HG03097 (cell line): ENCODE measurements around the gene RBMS1.
"Not testable (repeated sequence)": the region's sequence is repeated elsewhere in the genome, so short reads cannot be mapped to it uniquely, and the experiment has no call there.

Experiments
- ATAC-seq: cut with Tn5 transposase; IDR thresholded peaks from one replicate; pipeline ENCODE4 v1.9.1; 2021; ENCODE audit not compliant: unreplicated experiment, low FRiP score

RBMS1 gene

GRCh38 chr2:160502478-160502877 is 8.9 kb upstream of the RBMS1 start:
- no peak for ATAC-seq

GRCh38 chr2:160501370-160501769 is 7.8 kb upstream of the RBMS1 start:
- ATAC-seq: no peak

GRCh38 chr2:160499865-160500264 is 6.3 kb upstream of the RBMS1 start:
- no peak for ATAC-seq

- ATAC-seq: no peak
Measured at GRCh38 chr2:160498137-160498536, 4.5 kb upstream of the RBMS1 start.

GRCh38 chr2:160494201-160494644 is 616 bp upstream of the RBMS1 start:
- ATAC-seq: no peak

GRCh38 chr2:160492401-160493226 is 993 bp downstream of the RBMS1 start:
- no peak for ATAC-seq

- no peak for ATAC-seq
Measured at GRCh38 chr2:160491911-160492371, 1.7 kb downstream of the RBMS1 start.

GRCh38 chr2:160490733-160491685 is 2.6 kb downstream of the RBMS1 start:
- no peak for ATAC-seq

GRCh38 chr2:160489111-160489510 is 4.5 kb downstream of the RBMS1 start:
- no peak for ATAC-seq

GRCh38 chr2:160488289-160488688 is 5.3 kb downstream of the RBMS1 start:
- not testable (repeated sequence) for ATAC-seq

GRCh38 chr2:160486341-160486740 is 7.3 kb downstream of the RBMS1 start:
- no peak for ATAC-seq

- ATAC-seq: no peak
Measured at GRCh38 chr2:160484859-160485520, 8.6 kb downstream of the RBMS1 start.

GRCh38 chr2:160482673-160483072 is 10.9 kb downstream of the RBMS1 start:
- ATAC-seq: no peak

GRCh38 chr2:160479269-160479668 is 14.3 kb downstream of the RBMS1 start:
- no peak for ATAC-seq

GRCh38 chr2:160478660-160479059 is 14.9 kb downstream of the RBMS1 start:
- no peak for ATAC-seq

- ATAC-seq: no peak
Measured at GRCh38 chr2:160477032-160477431, 16.6 kb downstream of the RBMS1 start.

- ATAC-seq: no peak
Measured at GRCh38 chr2:160474891-160475787, 18.5 kb downstream of the RBMS1 start.

- no peak for ATAC-seq
Measured at GRCh38 chr2:160474319-160474645, 19.3 kb downstream of the RBMS1 start.

- ATAC-seq: no peak
Measured at GRCh38 chr2:160473468-160474318, 19.9 kb downstream of the RBMS1 start.
